ENCODE results near the gene VWF. TPM values are rescaled to one million over a fixed set of nuclear protein-coding genes. Genes with fewer than 3 reads are reported as not detected.

Gene VWF
- total RNA-seq, 6 experiments from 2014 or later = 5.7 to 16.6 (median 9.6) TPM

DNA sequence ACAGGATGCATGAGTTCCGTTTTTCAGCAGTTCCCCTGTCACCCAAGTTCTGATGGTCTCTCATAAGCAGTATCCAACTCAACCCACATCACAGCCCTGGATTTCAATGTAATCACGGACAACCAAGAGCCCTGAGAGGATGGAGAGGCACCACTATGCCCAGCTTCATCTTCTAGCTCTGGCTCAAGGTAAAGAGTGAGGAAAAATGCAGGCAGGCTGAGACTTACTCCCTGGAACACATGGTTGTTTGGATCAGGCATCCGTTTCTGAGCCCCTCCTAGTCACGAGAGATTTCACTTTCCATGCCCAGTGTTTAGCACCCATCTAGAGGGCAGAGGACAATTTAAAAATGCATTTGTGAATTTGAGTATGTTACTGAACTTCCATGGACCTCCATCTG, 224.4 kb downstream of the VWF start:
- no peaks in the 10 kb centered on the region for H3K27me3 ChIP-seq
- whole genome bisulfite sequencing (ENCODE audit: insufficient coverage, low coverage, low lambda C conversion rate, missing lambda C conversion rate) = 27% methylated on average over 4 of the region's 4 CpGs
- peaks cover 0 to 3% (median 0%) of the 10 kb centered on the region in 4 donors for H3K9me3 ChIP-seq
- intact Hi-C loops (cut with DNase I) = no loop called here
- ATAC-seq = no peak
- H3K4me3 ChIP-seq = no peak overlapping the region
- H3K27ac ChIP-seq = no peak overlapping the region
- DNase-seq = no peak
- H3K36me3 ChIP-seq = no peaks in the 10 kb centered on the region
- TF ChIP-seq POLR2A (IDR thresholded peaks at IDR 0.05) = no peak
- TF ChIP-seq, protein P1, sequence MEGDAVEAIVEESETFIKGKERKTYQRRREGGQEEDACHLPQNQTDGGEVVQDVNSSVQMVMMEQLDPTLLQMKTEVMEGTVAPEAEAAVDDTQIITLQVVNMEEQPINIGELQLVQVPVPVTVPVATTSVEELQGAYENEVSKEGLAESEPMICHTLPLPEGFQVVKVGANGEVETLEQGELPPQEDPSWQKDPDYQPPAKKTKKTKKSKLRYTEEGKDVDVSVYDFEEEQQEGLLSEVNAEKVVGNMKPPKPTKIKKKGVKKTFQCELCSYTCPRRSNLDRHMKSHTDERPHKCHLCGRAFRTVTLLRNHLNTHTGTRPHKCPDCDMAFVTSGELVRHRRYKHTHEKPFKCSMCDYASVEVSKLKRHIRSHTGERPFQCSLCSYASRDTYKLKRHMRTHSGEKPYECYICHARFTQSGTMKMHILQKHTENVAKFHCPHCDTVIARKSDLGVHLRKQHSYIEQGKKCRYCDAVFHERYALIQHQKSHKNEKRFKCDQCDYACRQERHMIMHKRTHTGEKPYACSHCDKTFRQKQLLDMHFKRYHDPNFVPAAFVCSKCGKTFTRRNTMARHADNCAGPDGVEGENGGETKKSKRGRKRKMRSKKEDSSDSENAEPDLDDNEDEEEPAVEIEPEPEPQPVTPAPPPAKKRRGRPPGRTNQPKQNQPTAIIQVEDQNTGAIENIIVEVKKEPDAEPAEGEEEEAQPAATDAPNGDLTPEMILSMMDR (IDR thresholded peaks at IDR 0.05) = no peak
- no peaks in the 10 kb centered on the region for H3K4me1 ChIP-seq

DNA sequence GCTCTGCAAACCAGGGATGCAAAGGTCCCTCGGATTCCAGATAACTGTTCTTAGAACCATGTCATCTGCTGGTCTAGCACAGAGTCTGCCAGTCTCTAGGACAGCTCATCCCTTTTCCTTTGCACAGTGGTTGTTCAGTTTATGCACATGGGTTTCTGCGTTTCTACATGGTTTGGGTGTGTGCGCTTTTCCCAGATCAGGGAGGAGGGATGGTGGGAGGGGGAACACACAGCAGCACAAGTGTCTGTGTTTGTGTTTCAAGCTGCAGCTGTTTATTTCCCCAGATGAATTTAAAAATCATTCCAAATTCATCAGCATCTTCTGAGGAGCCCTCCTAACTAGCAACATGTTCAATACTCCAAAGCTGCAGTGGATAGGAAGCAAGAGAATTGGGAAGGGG, 224.8 kb downstream of the VWF start:
- intact Hi-C loops (cut with DNase I) = no loop called here
- H3K4me1 ChIP-seq = no peaks in the 10 kb centered on the region
- peaks cover 0 to 3% (median 0%) of the 10 kb centered on the region in 4 donors for H3K9me3 ChIP-seq
- ATAC-seq = no peak
- H3K36me3 ChIP-seq = no peaks in the 10 kb centered on the region
- H3K4me3 ChIP-seq = no peak overlapping the region
- H3K27me3 ChIP-seq = no peaks in the 10 kb centered on the region
- H3K27ac ChIP-seq = no peak overlapping the region
- TF ChIP-seq, protein P1 (IDR thresholded peaks at IDR 0.05) = no peak
- no peak for TF ChIP-seq POLR2A (IDR thresholded peaks at IDR 0.05)
- WGBS (ENCODE audit: insufficient coverage, low coverage, low lambda C conversion rate, missing lambda C conversion rate) = 43% methylated on average over 1 of the region's 3 CpGs
- no peak for DNase-seq

DNA sequence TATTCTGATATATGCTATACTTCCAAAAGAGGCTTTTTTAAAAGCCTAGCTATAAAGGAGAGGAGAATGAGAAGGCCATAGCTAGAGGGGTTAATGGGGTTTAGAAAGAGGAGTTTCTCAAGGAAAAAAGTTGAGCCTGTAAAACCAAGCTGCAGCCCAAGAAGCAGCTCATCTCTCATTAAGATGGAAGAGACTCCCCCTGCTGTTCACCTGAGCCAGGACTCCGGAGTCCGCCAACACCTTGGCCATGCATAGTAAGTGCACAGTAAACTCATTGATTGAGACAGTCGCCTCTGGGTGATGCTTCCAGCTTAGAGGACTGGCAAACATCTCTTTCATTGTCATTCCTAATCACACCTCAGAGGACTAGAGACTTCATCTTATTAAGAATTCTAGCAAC, 225.6 kb downstream of the VWF start:
- WGBS (ENCODE audit: insufficient coverage, low coverage, low lambda C conversion rate, missing lambda C conversion rate) = 33% methylated on average over 1 of the region's 3 CpGs
- ATAC-seq (no peak), DNase-seq (no peak)
- Histone ChIP-seq H3K4me3 (no peak overlapping the region), H3K36me3 (no peaks in the 10 kb centered on the region), H3K27me3 (no peaks in the 10 kb centered on the region), H3K4me1 (no peaks in the 10 kb centered on the region), H3K9me3 (peaks cover 0 to 3% (median 0%) of the 10 kb centered on the region in 4 donors), H3K27ac (no peak overlapping the region)
- TF ChIP-seq, protein P1 (IDR thresholded peaks at IDR 0.05) = no peak
- no peak for TF ChIP-seq POLR2A (IDR thresholded peaks at IDR 0.05)
- intact Hi-C loops (cut with DNase I) = no loop called here

Small RNA genes within 50 kb of the gene (small RNA-seq; reads per million reads assigned to genes)
- 0 reads per million in 2 experiments for gene RN7SL69P

Other genes with a start within 250 kb of the VWF start
- under 1 TPM in 5 of 6 experiments, not detected in 1; 0.06 to 0.89 (median 0.32) TPM for gene ANO2, start 179.4 kb downstream of the VWF start, total RNA-seq
- gene CD9, start 75.7 kb upstream of the VWF start, total RNA-seq = 10 to 100 TPM; 17.2 to 65.7 (median 34.2) TPM
- 1 to 10 TPM; 2.3 to 5.5 (median 3.3) TPM for gene PLEKHG6, start 186.0 kb upstream of the VWF start, total RNA-seq
- 100 to 1,000 TPM in 4 of 6 experiments, 10 to 100 TPM in 2; 70.6 to 199 (median 117) TPM for gene TNFRSF1A, start 217.4 kb upstream of the VWF start, total RNA-seq

All from right lobe of liver (tissue), 6 donors.